ENCODE measurements around the gene TBXA2R. TPM values are rescaled to one million over a fixed set of nuclear protein-coding genes. Genes with fewer than 3 reads are reported as not detected.

Gene TBXA2R
- total RNA-seq, 1 donor from 2014 or later, result 0.14 TPM

Other genes with a start within 250 kb of the TBXA2R start
- gene NFIC, start 240.3 kb downstream of the TBXA2R start, total RNA-seq, result 16.5 and 17.3 TPM in 2 replicates
- gene SMIM24, start 126.3 kb downstream of the TBXA2R start, total RNA-seq, result 0.51 and 0.84 TPM in 2 replicates
- gene SMIM44, start 123.4 kb downstream of the TBXA2R start, total RNA-seq, result not detected in 2 replicates
- gene DOHH, start 106.2 kb downstream of the TBXA2R start, total RNA-seq, result 19.7 and 20.6 TPM in 2 replicates
- gene FZR1, start 100.6 kb downstream of the TBXA2R start, total RNA-seq, result 44.3 and 49.2 TPM in 2 replicates
- gene TEKTIP1, start 67.7 kb downstream of the TBXA2R start, total RNA-seq, result 2.0 and 2.5 TPM in 2 replicates
- 93.7 and 94.1 TPM in 2 replicates for gene MFSD12, start 49.3 kb downstream of the TBXA2R start, total RNA-seq
- 55.3 and 66.3 TPM in 2 replicates for gene HMG20B, start 33.9 kb downstream of the TBXA2R start, total RNA-seq
- 0.16 and 0.32 TPM in 2 replicates for gene GIPC3, start 21.4 kb downstream of the TBXA2R start, total RNA-seq
- gene CACTIN, start 19.9 kb upstream of the TBXA2R start, total RNA-seq, result 32.8 and 36.2 TPM in 2 replicates
- gene PIP5K1C, start 93.6 kb upstream of the TBXA2R start, total RNA-seq, result 22.5 and 23.6 TPM in 2 replicates
- 0.41 and 0.48 TPM in 2 replicates for gene TJP3, start 101.5 kb upstream of the TBXA2R start, total RNA-seq
- 45.4 and 50.0 TPM in 2 replicates for gene APBA3, start 154.8 kb upstream of the TBXA2R start, total RNA-seq
- gene MRPL54, start 155.8 kb upstream of the TBXA2R start, total RNA-seq, result 98.0 and 99.6 TPM in 2 replicates
- not detected in 2 replicates for gene RAX2, start 165.4 kb upstream of the TBXA2R start, total RNA-seq
- 25.4 and 27.5 TPM in 2 replicates for gene MATK, start 179.5 kb upstream of the TBXA2R start, total RNA-seq

Measured in activated T-helper 2 cell treated with anti-CD3 and anti-CD28 coated beads, Interferon-gamma antibody, Interleukin-2, Interleukin-4, amounts not matched to agents 10 μg/mL and 5 μg/mL and 100 μg/mL, durations not matched to agents 14 hours and 24 hours and 36 hours (primary cell).